ENCODE data around the gene KSR2.

The KSR2 gene

GRCh38 chr12:117836999-117837736 is 131.6 kb downstream of the KSR2 start:
- H3K4me2 ChIP-seq (ENCODE audit: low read length): no peak overlapping the region
- H2AFZ ChIP-seq (ENCODE audit: low read length): no peak overlapping the region

GRCh38 chr12:117836476-117836875 is 132.3 kb downstream of the KSR2 start:
- H3K79me2 ChIP-seq (ENCODE audit: insufficient read depth, low read length): no peaks in the 10 kb centered on the region
- H3K36me3 ChIP-seq (ENCODE audit: insufficient read depth, low read length): no peaks in the 10 kb centered on the region
- no peaks in the 10 kb centered on the region for H3K4me1 ChIP-seq (ENCODE audit: insufficient read depth, low read length, severe bottlenecking)
- H3K4me3 ChIP-seq (ENCODE audit: low read depth, low read length, poor library complexity, severe bottlenecking): no peak overlapping the region
- H3K9me3 ChIP-seq (ENCODE audit: low read length): no peaks in the 10 kb centered on the region
- no peaks in the 10 kb centered on the region for H3K9me2 ChIP-seq (ENCODE audit: low read depth, low read length)
- no peak overlapping the region for H3K27ac ChIP-seq (ENCODE audit: low read depth, low read length, poor library complexity, severe bottlenecking)
- H3K4me2 ChIP-seq (ENCODE audit: low read length): no peak overlapping the region
- no peaks in the 10 kb centered on the region for H4K20me1 ChIP-seq (ENCODE audit: insufficient read depth, low read length)
- no peak for TF ChIP-seq EZH2 (IDR thresholded peaks at IDR 0.05; ENCODE audit: borderline replicate concordance, low read length)
- no peak for TF ChIP-seq CTCF (IDR thresholded peaks at IDR 0.05; ENCODE audit: low read length)
- H3K27me3 ChIP-seq (ENCODE audit: insufficient read depth, low read length): no peaks in the 10 kb centered on the region
- no peaks in the 10 kb centered on the region for H3F3A ChIP-seq (ENCODE audit: insufficient read depth, low read length)
- no peak overlapping the region for H3K9ac ChIP-seq (ENCODE audit: low read length)
- H2AFZ ChIP-seq (ENCODE audit: low read length): no peak overlapping the region

More at GRCh38 chr12:117836999-117837736, 131.6 kb downstream of the KSR2 start:
- H3K9me3 ChIP-seq (ENCODE audit: low read length): no peaks in the 10 kb centered on the region
- H3K4me1 ChIP-seq (ENCODE audit: insufficient read depth, low read length, severe bottlenecking): no peaks in the 10 kb centered on the region
- TF ChIP-seq EZH2 (IDR thresholded peaks at IDR 0.05; ENCODE audit: borderline replicate concordance, low read length) (no peak), CTCF (IDR thresholded peaks at IDR 0.05; ENCODE audit: low read length) (peak; percentile 95)
- no peaks in the 10 kb centered on the region for H3K27me3 ChIP-seq (ENCODE audit: insufficient read depth, low read length)
- H3K9me2 ChIP-seq (ENCODE audit: low read depth, low read length): no peaks in the 10 kb centered on the region
- H3F3A ChIP-seq (ENCODE audit: insufficient read depth, low read length): no peaks in the 10 kb centered on the region
- no peak overlapping the region for H3K27ac ChIP-seq (ENCODE audit: low read depth, low read length, poor library complexity, severe bottlenecking)
- H3K36me3 ChIP-seq (ENCODE audit: insufficient read depth, low read length): no peaks in the 10 kb centered on the region
- no peaks in the 10 kb centered on the region for H3K79me2 ChIP-seq (ENCODE audit: insufficient read depth, low read length)
- H4K20me1 ChIP-seq (ENCODE audit: insufficient read depth, low read length): no peaks in the 10 kb centered on the region
- no peak overlapping the region for H3K9ac ChIP-seq (ENCODE audit: low read length)
- no peak overlapping the region for H3K4me3 ChIP-seq (ENCODE audit: low read depth, low read length, poor library complexity, severe bottlenecking)

GRCh38 chr12:117835156-117835555 is 133.6 kb downstream of the KSR2 start:
- Histone ChIP-seq H2AFZ (ENCODE audit: low read length) (no peak overlapping the region), H3K4me3 (ENCODE audit: low read depth, low read length, poor library complexity, severe bottlenecking) (no peak overlapping the region), H3K4me2 (ENCODE audit: low read length) (no peak overlapping the region), H3K4me1 (ENCODE audit: insufficient read depth, low read length, severe bottlenecking) (no peaks in the 10 kb centered on the region), H3K9ac (ENCODE audit: low read length) (no peak overlapping the region), H3K27me3 (ENCODE audit: insufficient read depth, low read length) (no peaks in the 10 kb centered on the region), H3K9me2 (ENCODE audit: low read depth, low read length) (no peaks in the 10 kb centered on the region), H3F3A (ENCODE audit: insufficient read depth, low read length) (no peaks in the 10 kb centered on the region), H3K36me3 (ENCODE audit: insufficient read depth, low read length) (no peaks in the 10 kb centered on the region), H3K79me2 (ENCODE audit: insufficient read depth, low read length) (no peaks in the 10 kb centered on the region), H4K20me1 (ENCODE audit: insufficient read depth, low read length) (no peaks in the 10 kb centered on the region), H3K27ac (ENCODE audit: low read depth, low read length, poor library complexity, severe bottlenecking) (no peak overlapping the region), H3K9me3 (ENCODE audit: low read length) (no peaks in the 10 kb centered on the region)
- no peak for TF ChIP-seq CTCF (IDR thresholded peaks at IDR 0.05; ENCODE audit: low read length)
- no peak for TF ChIP-seq EZH2 (IDR thresholded peaks at IDR 0.05; ENCODE audit: borderline replicate concordance, low read length)
